HG03159 (cell line): Measurements from ENCODE around the gene ELFN2.

Source experiments
- ATAC-seq: cut with Tn5 transposase; IDR thresholded peaks from one replicate; pipeline ENCODE4 v1.9.1; 2021; ENCODE audit warnings: mild to moderate bottlenecking, moderate library complexity; ENCODE audit not compliant: unreplicated experiment

ELFN2 gene

DNA sequence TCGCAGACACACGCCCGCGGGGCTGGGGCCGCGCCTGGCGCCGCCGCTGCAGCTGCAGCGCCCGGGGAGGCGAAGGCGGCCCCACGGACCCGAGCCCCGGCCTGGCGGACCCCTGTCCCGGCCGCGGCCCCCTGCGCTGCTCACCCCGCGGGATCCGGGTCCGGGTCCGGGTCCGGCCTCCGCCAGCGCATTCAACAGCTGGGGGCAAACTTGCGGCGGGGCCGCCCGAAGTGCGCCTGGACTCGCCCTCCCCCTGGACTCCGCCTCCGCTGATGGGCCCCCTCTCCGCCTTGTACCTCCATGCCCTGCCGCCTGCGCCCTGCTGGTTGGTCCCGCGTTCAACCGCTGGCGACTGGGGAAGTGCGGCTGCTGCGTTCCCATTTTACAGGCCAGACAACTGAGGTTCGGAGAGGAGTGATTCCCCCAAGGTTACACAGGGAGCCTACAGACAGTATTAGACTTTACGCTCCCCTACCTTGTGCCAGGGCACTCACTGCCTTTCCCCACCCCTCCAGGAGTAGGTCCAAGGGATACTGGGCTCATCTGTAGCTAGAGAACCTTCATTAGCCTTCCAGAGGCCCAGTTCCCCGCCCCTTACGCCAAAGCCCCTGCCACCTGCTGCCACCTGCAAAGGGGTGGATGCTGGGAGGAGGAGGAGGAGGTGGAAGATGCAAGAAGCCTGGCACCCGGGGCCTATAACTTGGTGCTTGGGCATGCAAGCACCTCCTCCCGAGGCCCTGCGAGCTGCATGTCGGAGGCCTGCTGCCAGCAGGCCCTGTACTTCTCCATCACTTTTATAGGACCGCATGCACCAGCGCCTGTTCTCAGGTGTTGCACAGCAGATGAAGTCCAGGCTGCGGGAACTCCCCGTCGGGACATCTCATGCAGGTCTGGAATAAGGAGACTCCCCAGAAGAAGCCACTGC lies 694 bp upstream of the ELFN2 start:
- ATAC-seq, result no peak

DNA sequence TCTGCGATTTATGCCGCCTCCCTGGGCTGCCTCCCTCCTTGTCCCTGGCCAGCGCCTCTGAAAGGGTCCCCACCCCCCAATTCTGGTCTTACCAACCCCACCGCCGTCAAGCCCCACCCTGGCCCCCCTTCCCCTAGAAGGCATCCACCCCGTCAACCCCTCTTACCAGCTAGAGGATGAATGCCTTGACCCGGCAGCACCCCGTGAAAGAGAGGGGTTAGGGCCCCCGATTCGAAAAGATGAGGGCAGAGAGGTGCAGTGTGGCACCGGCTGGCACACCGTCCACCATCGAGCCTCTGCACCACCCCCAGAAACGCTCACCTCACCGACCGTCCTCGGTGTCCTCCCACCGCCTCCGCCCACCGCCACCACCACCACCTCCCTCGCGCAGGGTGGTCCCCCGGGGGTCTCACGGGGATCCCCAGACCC lies 559 bp downstream of the ELFN2 start:
- no peak for ATAC-seq

DNA sequence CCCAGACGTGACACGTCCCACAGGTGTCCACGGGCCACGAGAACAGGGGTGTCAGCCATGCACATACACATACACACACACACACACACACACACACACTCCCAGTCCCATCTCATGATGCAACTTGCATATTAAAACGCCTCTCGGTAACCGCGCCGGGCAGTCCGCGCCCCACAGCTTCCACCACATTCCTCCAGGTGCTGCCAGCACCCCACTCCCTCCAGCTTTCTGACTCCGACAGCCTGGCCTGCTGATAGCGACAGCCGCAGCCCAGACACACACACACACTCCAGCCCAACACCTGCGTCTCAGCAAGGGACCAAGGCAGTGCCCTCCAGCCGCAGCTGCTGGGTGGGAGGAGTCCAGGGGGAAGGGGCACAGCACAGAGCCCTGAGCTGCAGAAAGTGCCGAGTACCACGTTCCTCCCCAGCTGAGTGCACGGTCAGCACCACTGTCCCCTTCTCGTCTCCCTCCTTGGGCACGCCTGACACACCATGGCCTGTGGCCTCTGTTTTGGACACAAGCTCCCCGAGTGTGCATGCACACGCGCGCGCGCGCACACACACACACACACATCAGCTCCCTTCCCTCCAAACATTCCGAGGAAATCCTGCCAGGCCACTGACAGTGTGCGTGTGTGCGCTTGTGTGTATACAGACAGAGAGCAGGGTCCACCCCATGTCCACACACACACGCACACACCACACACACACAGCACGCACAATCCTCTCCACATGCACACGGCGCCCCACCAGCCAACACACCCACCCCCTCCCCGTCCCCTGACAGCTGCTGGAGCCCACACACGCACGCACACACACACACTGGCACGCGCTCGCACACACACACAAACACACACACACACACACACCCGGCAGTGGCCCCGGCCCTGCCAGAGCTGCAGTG lies 1.2 kb downstream of the ELFN2 start:
- ATAC-seq, result no peak

DNA sequence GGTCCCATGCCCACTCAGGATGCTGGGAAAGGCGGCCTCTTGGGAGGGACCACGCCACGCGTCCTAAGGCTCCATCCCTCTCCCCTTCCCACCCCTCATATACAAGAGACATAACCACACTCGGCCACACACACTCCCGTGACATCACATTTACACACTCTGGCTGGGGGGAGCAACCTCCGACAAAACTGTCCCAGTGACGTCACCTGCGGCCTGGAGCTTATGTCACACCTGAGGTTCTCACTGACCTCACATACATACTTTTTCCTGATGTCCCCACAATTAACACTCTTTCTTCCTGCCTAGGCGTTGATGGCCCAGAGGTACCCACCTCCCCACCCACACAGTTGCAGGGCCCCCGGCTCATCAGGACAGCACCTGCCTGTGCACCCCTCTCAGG lies 1.9 kb downstream of the ELFN2 start:
- ATAC-seq, result no peak

DNA sequence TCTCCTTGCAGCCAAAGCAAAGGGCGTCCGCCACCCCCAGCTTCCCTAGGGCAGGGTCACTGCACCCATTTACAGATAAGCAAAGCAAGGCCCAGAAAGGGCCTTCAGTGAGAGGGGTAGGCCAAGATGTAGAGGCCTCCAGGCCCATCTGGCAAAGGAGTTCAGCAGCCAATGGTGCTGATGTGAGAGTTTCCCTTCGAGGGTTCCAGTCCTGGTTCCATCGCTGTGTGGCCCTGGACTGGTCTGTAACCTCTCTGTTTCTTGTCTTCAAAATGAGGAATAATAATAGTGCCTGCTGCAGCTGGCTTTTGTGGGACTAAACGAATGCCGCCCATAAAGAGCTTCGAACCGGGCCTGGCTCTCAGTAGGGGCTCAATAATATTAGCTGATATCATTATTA lies 4.0 kb downstream of the ELFN2 start:
- no peak for ATAC-seq

DNA sequence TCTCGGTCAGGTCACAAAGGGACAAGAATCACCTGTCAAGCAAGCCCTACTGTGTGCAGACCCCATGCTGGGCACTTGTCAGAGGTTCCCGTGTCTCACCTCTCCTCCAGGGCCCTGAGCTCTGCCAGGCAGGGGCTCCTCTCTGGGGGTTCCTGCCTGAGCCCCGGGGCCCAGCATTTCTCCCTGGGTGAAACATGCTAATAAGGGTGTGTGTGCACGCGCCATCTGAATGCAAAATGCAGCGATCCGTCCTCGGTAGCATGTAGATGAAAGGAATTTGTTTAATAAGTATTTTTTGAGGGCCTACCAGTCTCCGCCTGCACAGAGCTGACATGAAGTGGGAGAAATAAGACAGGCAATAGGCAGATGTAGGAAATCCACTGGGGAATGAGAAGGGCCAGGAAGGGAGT lies 5.8 kb downstream of the ELFN2 start:
- no peak for ATAC-seq

DNA sequence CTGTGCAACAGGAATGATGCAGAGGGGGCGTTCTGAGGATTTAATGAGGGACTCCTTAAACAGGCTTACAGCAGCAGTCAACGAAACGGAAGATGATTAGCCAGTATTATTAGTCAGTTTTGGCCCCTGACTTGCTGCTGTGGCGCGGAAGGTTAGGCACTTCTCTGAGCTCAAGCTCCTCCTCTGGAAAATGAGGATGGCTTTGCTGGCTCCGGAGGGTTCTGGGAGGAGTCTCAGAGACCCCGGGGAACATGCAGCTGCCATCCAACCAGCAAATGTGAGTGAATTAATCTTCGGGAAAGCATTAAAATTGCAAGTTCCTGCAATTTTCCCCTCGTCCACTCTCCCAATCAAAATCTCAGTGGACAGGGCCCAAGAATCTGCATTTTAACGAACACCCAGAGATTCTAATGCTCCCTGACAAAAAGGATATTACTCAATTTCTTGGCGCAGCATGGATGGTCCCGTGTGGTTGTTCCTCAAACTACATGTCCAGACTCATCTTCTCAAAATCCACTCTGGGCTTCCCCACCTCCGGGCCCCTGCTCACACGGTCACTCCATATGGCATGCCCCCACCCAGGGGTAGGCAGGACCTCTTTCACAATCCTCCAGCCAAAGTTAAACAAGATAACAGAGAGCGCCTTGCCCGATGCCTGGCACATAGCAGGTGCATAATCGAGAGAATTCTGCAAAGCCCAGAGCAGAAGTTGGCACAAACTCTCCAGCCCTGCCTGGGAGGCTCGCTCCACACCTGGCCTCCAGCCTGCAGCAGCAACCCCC lies 6.4 kb downstream of the ELFN2 start:
- no peak for ATAC-seq

DNA sequence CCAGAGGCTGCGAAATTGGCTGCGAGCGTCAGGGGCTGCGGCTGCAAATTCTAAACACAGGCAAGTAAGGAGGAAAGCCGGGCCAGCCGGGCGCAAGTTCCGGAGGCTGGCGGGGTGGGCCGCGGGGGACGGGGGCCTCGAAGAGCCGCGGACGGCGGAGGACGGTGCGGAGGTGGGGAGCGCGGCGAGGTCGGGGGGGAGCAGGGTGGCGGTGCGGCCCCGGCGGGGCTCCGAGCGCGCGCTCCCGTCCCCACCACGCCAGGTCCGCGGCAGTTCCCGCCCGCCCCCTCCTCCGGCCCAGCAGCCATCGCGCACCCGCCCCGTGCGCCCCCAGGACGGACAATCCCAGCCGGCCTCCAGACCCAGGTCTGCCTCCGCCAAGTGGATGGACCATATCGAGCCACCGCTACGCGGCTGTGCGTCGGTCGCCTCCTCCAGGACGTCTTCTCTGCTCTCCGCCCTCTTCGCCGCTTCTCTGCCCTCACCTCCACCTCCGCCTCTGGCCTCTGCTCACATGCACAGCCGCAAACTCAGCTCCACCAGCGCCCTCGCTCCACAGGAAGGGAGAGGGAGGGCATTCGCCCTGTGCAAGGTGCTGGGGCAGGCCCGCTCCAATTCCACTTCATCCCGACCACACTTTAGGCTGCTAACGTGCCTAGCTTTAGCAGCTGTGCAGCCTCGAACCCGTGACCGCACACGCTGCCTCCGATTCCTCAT lies 7.2 kb downstream of the ELFN2 start:
- no peak for ATAC-seq

DNA sequence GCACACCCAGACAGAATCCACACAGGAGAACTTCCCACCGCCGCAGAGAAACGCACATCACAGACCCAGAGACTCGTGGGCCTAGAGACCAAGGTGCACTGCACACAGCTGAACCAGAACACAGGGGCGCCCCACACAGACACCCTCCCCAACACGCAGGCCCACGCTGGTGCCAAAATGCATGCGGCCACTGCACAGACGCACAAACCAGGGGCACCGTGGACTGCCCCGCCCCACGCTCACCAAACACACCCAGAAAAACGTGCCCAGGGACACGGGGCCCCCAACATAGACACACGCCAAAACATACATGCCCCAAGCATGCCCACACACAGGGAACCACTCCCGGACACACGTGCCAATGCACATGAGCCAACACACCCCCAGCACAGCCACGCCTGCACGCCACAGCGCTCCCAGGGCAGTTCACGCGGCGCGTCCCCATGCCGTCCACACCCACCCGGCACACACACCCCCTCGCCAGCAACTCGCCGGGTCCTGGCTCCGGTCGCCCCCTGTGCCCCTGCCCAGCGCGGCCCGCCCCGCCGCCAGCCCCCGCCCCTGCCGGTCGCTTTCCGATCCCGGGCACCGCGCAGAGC lies 7.8 kb downstream of the ELFN2 start:
- no peak for ATAC-seq

DNA sequence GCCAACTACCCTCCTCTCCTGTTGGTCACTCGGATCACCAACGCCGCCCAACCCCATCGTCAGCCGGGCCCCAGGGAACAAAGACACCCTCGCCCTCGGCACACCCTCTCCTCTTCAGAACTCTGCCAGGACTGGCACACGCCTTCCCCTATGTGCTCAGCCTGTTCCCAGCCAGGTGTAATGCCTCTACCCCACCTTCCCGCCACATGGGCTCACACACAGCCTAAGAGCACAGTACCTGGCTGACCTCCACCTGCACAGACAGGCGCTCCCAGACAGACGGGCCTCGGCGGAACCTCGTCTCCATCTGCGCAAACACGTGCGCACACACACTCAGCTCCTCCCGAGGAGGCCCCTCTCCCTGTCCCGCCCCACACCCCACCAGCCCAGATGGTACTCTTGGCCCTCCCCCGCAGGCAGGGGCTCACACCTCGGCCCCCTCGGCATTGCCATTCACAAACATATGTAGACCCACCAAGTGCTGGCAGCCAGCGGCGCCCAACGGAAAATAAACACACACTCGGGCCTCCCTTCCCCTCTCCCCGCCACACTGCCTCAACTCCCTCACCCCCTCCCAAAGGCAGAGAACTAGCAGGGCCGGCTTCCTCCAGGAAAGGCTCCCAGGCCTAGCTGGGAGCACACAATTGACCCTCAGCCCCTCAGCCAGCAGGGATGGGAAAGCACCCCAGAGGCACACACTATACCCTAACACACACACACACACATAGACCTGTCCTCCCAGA lies 8.5 kb downstream of the ELFN2 start:
- ATAC-seq, result no peak

DNA sequence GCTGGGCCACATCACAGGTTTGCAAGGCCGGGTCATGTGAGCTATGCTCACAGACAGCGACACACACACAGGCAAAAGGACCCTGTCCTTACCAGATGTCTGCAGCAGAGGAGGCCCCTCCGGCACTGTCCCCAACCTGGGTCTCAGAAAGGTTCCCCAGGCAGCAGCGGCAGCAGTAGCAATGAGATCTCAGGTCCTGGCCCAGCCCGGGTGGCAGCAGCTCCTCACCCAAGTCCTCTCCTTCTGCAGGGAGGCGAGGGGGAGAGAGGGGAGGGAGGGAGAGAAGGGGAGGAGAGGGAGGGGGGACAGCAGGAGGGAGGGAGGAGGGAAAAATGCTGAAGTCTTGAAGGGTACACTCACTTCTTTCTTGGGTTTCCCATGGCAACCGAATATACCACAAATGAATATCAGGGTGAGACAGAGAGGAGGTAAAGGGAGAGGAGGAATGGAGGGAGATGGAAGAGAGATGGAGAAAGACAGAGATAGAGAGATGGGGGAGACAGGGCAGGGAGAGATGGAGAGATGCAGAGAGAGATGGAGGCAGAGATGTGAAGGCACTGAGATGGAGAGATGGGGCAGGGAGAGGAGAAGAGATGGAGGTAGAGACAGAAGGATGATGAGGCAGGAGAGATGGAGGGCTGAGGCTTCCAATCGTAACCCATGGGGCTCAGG lies 9.5 kb downstream of the ELFN2 start:
- no peak for ATAC-seq

DNA sequence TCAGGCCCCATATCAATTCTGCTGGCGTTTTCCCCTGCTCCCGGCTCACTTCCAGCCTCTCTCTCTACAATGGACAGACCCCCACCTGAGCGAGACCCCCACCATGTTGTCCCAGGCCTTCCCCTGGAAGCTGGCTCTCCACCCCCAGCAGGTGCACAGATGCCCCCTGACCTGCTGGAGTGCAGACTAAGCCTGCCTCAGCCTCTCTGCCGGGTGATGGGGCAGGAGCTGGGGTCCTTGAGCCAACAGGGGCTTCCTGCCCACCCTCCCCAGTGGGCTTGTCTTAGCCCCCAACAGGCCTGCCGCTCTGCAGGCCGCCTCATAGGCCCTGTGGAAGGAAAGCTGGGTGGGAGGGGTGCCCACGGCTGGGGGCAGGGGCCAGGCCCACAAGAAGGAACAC lies 10.0 kb downstream of the ELFN2 start:
- ATAC-seq, result no peak

DNA sequence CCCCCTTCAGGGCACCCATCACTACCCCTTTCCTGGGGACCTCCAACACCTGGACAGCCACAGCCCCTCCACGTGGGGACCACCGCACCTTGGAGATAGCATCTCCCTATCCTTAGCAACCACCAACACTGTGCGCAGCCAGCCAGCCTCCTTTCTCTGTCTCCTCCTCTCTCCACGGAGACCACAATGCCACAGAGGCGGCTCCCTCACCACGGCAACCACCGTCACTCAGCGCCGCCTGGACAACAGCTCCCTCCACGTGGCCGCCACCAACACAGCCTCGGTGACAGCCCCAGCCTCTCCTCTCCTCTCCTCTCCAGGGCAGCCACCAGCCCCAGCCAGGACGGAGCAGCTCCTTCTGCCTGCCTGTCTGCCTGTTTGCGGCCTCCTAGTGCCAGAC lies 10.5 kb downstream of the ELFN2 start:
- ATAC-seq, result no peak

DNA sequence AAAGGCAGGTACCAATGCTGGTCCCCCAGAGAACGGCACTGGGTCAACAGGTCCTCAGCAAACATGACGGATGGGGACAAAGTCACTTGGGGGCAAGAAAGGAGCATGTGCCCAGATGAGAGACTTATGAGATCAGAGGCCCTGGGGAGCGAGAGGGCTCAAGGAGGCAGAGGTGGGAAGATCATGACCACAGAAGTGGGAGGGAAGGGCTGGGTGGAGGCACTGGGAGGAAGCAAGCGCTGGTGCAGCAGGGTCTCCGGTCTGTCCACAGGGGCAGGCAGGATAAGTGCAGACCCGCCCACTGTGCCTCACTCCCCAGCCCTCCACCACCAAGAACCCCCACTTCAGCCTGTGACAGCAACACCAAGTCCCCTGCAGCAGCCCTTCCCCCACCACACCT lies 10.9 kb downstream of the ELFN2 start:
- ATAC-seq, result no peak

DNA sequence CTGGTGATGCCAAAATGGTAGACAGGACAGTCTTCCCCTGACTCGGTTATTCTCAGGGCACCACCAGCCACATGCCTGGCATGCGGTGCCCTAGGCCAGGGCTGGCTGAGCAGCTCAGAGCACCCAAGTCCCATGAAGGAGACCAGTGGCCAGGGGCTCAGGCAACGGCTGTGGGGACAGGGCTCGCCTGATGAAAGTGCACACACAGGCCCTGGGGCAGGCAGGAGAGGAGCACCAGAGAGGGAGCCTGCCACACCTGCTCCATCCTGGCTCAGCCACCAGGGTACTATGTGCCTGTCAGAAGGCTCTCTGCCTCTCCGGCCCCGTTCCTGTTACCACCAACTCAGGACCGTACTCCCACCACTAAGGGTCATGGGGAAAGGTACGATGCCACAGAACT lies 12.1 kb downstream of the ELFN2 start:
- no peak for ATAC-seq

DNA sequence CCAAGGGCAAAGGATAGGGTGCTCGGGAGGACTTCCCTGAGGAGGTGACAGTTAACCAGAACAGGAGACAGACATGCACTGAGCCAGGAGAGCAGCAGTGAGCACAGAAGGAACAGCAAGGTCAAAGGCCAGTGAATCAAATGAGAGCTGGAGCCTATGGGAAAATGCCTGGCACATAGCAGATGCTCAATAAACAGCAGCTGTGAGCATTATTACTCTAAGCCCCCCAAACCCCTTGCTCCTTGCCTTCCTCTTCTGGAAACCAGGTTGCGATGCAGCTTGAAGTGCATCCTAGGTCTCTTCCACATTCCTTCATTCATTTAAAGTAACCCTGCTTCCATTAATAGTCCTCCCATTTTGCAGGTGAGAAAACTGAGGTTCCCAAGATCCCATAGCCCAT lies 13.0 kb downstream of the ELFN2 start:
- ATAC-seq, result no peak

DNA sequence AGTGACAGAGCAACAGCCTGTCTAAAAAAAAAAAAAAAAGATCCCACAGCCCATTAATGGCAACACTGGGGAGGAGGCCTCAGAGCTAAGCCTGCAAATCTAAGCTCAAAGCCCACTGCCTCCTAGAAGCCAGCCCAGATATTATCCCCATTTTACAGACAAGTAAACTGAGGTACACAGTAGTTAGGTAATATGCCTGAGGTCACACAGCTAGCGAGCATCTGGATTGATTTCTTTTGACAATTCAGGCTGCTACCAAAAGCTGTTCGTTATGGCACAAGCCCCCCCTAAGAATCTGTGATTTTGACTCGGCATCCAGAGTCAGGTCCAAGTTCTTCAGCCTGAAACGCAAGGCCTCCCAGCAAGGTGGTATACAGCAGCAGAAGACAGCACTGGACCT lies 13.7 kb downstream of the ELFN2 start:
- no peak for ATAC-seq

DNA sequence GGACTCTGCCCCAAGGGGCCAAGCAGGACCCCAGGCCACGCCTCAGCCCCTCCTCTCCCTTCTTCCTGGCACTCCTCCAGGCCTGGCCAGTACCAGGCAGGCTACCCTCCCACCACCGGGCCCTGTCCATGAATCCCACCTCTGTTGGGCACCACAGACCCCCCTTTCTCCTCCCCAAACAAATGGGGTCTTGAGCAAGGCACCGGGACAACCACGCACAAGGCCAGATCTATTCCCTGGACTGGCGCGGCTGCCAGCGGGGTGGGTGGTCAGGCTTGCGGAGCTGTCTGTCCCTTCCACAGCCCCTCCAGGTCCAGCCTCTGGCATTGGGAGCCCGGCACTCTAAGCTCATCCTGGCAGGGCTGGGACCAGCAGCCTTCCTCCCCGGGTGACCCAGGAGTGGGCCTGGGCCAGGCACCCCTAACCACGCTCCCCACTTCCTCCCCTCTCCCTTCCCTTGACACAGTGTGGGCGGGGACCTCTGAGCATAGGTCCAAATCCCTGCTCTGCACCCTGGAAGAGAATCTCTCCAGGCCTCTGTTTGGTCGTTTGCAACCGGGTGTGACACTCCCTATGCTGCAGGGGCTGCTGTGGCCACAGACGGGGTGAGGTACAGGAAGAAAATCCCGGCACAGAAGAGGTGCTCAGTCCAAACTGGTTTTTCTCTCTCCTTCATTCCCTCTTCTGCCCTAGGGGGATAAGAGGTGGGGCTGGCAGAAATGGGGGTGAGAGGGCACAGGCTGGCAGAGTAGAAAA lies 14.6 kb downstream of the ELFN2 start:
- ATAC-seq, result no peak
